Esophagus squamous epithelium (tissue), 4 donors: Measurements from ENCODE around the gene SHC1.

Source experiments
- POLR2A ChIP-seq, 4 donors: fragments of 450-650 bp; IDR thresholded peaks; one replicate each; pipeline ENCODE4 v1.6.1; 2017; ENCODE audit warnings: antibody characterized with exemption in 4 of 4, mild to moderate bottlenecking in 4 of 4, moderate library complexity in 3 of 4
- TF ChIP-seq, protein P1 (sequence below), 6 experiments: fragments of 450-650 bp in 4 of 6; fragments of 200-600 bp in 2 of 6; sonication (generic) in 2 of 6; IDR thresholded peaks; one replicate each; pipeline ENCODE4 v1.5.1; 2016 to 2019; ENCODE audit warnings: antibody characterized with exemption in 6 of 6, mild to moderate bottlenecking in 4 of 6, moderate library complexity in 4 of 6

DNA sequence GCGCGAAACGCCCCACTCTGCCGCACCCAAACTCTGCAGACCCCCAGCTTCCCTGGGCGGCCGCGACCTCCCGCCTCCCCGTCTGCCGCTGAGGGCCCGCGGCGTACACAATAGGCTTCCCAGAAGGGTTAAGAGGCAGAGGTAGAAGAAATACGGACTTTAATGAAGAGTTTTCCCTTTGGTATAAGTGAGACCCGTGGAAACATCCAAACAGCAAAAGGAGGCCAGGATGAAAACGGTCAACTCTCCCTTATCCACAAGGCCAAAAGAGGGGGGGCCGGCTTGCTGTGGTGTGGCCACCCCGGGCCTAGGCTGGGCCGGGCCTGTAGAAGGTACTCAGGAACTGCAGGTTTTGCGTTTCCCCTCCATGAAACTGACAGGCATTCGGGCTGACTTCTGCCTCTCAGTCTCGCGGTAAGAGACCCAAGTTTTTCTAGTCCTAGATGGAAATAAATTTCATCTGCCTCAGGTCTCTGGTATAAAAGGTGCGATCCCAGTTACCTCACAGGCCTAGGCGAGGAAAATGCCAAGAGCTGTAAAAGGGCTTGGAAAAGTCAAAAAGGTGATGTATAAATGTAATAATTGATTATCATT lies 8.3 kb downstream of the SHC1 start:
- TF ChIP-seq, protein P1, sequence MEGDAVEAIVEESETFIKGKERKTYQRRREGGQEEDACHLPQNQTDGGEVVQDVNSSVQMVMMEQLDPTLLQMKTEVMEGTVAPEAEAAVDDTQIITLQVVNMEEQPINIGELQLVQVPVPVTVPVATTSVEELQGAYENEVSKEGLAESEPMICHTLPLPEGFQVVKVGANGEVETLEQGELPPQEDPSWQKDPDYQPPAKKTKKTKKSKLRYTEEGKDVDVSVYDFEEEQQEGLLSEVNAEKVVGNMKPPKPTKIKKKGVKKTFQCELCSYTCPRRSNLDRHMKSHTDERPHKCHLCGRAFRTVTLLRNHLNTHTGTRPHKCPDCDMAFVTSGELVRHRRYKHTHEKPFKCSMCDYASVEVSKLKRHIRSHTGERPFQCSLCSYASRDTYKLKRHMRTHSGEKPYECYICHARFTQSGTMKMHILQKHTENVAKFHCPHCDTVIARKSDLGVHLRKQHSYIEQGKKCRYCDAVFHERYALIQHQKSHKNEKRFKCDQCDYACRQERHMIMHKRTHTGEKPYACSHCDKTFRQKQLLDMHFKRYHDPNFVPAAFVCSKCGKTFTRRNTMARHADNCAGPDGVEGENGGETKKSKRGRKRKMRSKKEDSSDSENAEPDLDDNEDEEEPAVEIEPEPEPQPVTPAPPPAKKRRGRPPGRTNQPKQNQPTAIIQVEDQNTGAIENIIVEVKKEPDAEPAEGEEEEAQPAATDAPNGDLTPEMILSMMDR (IDR thresholded peaks at IDR 0.05): no peak
- TF ChIP-seq POLR2A (IDR thresholded peaks at IDR 0.05): no peak
